Erythroblast (primary cell): ENCODE measurements around the gene PDLIM3.

Source experiments
- GATA1 ChIP-seq: IDR thresholded peaks from 2 replicates; pipeline ENCODE4 v1.6.1; 2011; ENCODE audit warnings: low read depth, mild to moderate bottlenecking, control low read depth, low read length, moderate library complexity
- POLR2A ChIP-seq: IDR thresholded peaks from 2 replicates; pipeline ENCODE4 v1.6.1; 2011; ENCODE audit warnings: mild to moderate bottlenecking, low read length

- TF ChIP-seq POLR2A (no peak), GATA1 (no peak)
Measured at GRCh38 chr4:185465707-185466106, 69.6 kb downstream of the PDLIM3 start.
